Heart right ventricle (tissue), 16 donors: ENCODE measurements around the gene AGPAT4. TPM values are rescaled to one million over a fixed set of nuclear protein-coding genes. Genes with fewer than 3 reads are reported as not detected.

Experiments used
- ATAC-seq, 8 donors: fragments of 200-7000 bp; cut with Tn5 transposase; one replicate each; pipeline ENCODE4 v1.9.1; 2020; ENCODE audit warnings: mild to moderate bottlenecking in 8 of 8, moderate library complexity in 8 of 8, moderate number of reproducible peaks in 1 of 8
- DNase-seq, 2 donors: peaks; one replicate each; pipeline ENCODE4 v3.0.0-alpha.2; 2020
- H3K27ac ChIP-seq, 10 donors: fragments of 200-600 bp; sonication (generic) in 2 of 10; one replicate each; pipeline versions ENCODE4 v1.5.0 to v1.8.0; 2020 to 2022; ENCODE audit warnings: mild to moderate bottlenecking in 3 of 10
- H3K27me3 ChIP-seq, 7 donors: fragments of 200-600 bp; one replicate each; pipeline ENCODE4 v1.8.0; 2021 to 2022; ENCODE audit warnings: mild to moderate bottlenecking in 2 of 7
- H3K36me3 ChIP-seq, 9 donors: fragments of 200-600 bp; sonication (generic) in 1 of 9; one replicate each; pipeline versions ENCODE4 v1.5.0 to v1.8.0; 2020 to 2022; ENCODE audit warnings: mild to moderate bottlenecking in 2 of 9
- H3K4me1 ChIP-seq, 9 donors: fragments of 200-600 bp; sonication (generic) in 1 of 9; one replicate each; pipeline versions ENCODE4 v1.5.0 to v1.8.0; 2020 to 2022; ENCODE audit warnings: mild to moderate bottlenecking in 4 of 9
- H3K4me3 ChIP-seq, 10 donors: fragments of 200-600 bp; sonication (generic) in 2 of 10; one replicate each; pipeline versions ENCODE4 v1.5.0 to v1.8.0; 2020 to 2022; ENCODE audit warnings: mild to moderate bottlenecking in 7 of 10, moderate library complexity in 2 of 10
- H3K9me3 ChIP-seq, 11 donors: fragments of 200-600 bp in 10 of 11; sonication (generic) in 2 of 11; one replicate each; pipeline versions ENCODE4 v1.5.0 to v1.8.0; 2013 to 2022; ENCODE audit warnings: mild to moderate bottlenecking in 2 of 11, control low read depth in 1 of 11, moderate library complexity in 1 of 11
- CTCF ChIP-seq, 9 donors: fragments of 200-600 bp; sonication (generic) in 2 of 9; IDR thresholded peaks; one replicate each; pipeline versions ENCODE4 v1.5.0 to v1.8.0; 2021 to 2022; ENCODE audit warnings: antibody characterized with exemption in 9 of 9, mild to moderate bottlenecking in 5 of 9, moderate library complexity in 1 of 9
- WGBS, 2 donors: extraction: QIAGEN DNeasy Blood & Tissue Kit; methylation state at CpG; one replicate each; pipeline ENCODE4 v1.1.7; 2013; ENCODE audit warnings: inconsistent platforms in 1 of 2; 5-methylcytosine and 5-hydroxymethylcytosine counted together
- intact Hi-C, 10 donors: fragments of 100-400 bp; cut with DNase I; formaldehyde crosslinking; loops; one replicate each; pipeline versions ENCODE4 v1.11.1 to v1.14.2; 2022
- polyA plus RNA-seq, 2 donors: library from polyadenylated mRNA; stranded (reverse); fragments of 200-250 nt; gene quantifications; one replicate each; pipeline ENCODE4 v1.2.3, GENCODE V29; 2013
- total RNA-seq, 10 donors: library from RNA; stranded (reverse); fragmentation: NEBNext Ultra II Directional in 3 of 10; extraction: Animal tissue kit (Norgen Biotek cat#: 25700) in 3 of 10; gene quantifications; one replicate each; pipeline versions ENCODE4 v1.2.1 to v1.2.4, GENCODE V29; 2021 to 2023
- donor health status: Arrhythmogenic right ventricular cardiomyopathy.
- donor health status: ischemic (EF 13 %, LVEDD 7.1; RV severe dilation, severe dysfunction).
- donor health status: healthy with polysubstance abuse.
- donor health status: DM: no; HTN: yes; CAD: no.
- donor health status: DM: no; HTN: no; CAD: no.
- donor health status: ischemic (EF 25% LVEDD 6.9; RV normal size, moderate dysfunction).
- donor health status: ischemic (EF 25% LVEDD 5.7; RV mildly dilated, moderate dysfunction).
- donor health status: healthy.
- donor health status: DM: yes; HTN: yes; CAD: no.
- donor health status: Ischemic cardiomyopathy.
- donor health status: ischemic (EF 35%, LVEDD 5.7; RV mildly dilated, moderate dysfunction).
- donor health status: nonischemic (EF 11% LVEDD 7.7; RV severe dilation, severe dysfunction).
- donor health status: DM: yes; HTN: yes; CAD: no.
- donor health status: PGD.
- donor health status: ischemic (EF 29% LVEDD 5.4; RV normal size, mild dysfunction).
- donor health status: nonischemic (EF 23%, LVEDD 6.1; RV moderate dilation, normal function).

AGPAT4 gene
- total and polyA plus RNA-seq, 12 donors, result 1.2 to 3.8 (median 1.6) TPM

GRCh38 chr6:161272635-161273273, 1.1 kb downstream of the AGPAT4 start:
- Histone ChIP-seq H3K4me3 (peak overlapping the region in 9 of 10 donors; percentile 53 to 73 (median 68)), H3K36me3 (no peaks in the 10 kb centered on the region), H3K27ac (peak overlapping the region in 4 of 10 donors; percentile 55 to 84 (median 64)), H3K9me3 (no peaks in the 10 kb centered on the region), H3K27me3 (peaks cover 0 to 5% (median 0%) of the 10 kb centered on the region in 7 donors), H3K4me1 (peaks cover 0 to 20% (median 12%) of the 10 kb centered on the region in 9 donors)
- no peak for TF ChIP-seq CTCF (IDR thresholded peaks at IDR 0.05)
- 38 to 40% methylated on average over 11 of the region's 11 CpGs for WGBS, 2 donors
- intact Hi-C loops, result loop anchor here in 1 of 10 donors (10.0 kb wide), 1 partner anchor 278 kb away; the partner anchor contains the start of gene MAP3K4
- ATAC-seq, result no peak
- no peak for DNase-seq

GRCh38 chr6:161271343-161272030, 2.4 kb downstream of the AGPAT4 start:
- H3K4me3 ChIP-seq, result no peak overlapping the region
- peaks cover 0 to 20% (median 12%) of the 10 kb centered on the region in 9 donors for H3K4me1 ChIP-seq
- no peak for TF ChIP-seq CTCF (IDR thresholded peaks at IDR 0.05)
- no peaks in the 10 kb centered on the region for H3K36me3 ChIP-seq
- 78 to 81% methylated on average over 8 of the region's 8 CpGs for WGBS, 2 donors
- ATAC-seq, result no peak
- H3K9me3 ChIP-seq, result no peaks in the 10 kb centered on the region
- intact Hi-C loops, result loop anchor here in 1 of 10 donors (10.0 kb wide), 1 partner anchor 277 kb away; the partner anchor contains the start of gene MAP3K4
- H3K27ac ChIP-seq, result no peak overlapping the region
- DNase-seq, result no peak
- H3K27me3 ChIP-seq, result peaks cover 0 to 3% (median 0%) of the 10 kb centered on the region in 7 donors

GRCh38 chr6:161270116-161270515, 3.7 kb downstream of the AGPAT4 start:
- Histone ChIP-seq H3K4me1 (peaks cover 0 to 20% (median 12%) of the 10 kb centered on the region in 9 donors), H3K9me3 (no peaks in the 10 kb centered on the region), H3K36me3 (no peaks in the 10 kb centered on the region), H3K27ac (no peak overlapping the region), H3K27me3 (no peaks in the 10 kb centered on the region), H3K4me3 (no peak overlapping the region)
- intact Hi-C loops, result loop anchor here in 1 of 10 donors (10.0 kb wide), 1 partner anchor 275 kb away; the partner anchor contains the start of gene MAP3K4
- ATAC-seq (no peak), DNase-seq (no peak)
- no peak for TF ChIP-seq CTCF (IDR thresholded peaks at IDR 0.05)
- 86 to 95% methylated on average over 5 of the region's 5 CpGs for WGBS, 2 donors

GRCh38 chr6:161269310-161269709, 4.6 kb downstream of the AGPAT4 start:
- Histone ChIP-seq H3K27me3 (no peaks in the 10 kb centered on the region), H3K4me1 (peaks cover 0 to 16% (median 8%) of the 10 kb centered on the region in 9 donors), H3K4me3 (no peak overlapping the region), H3K36me3 (no peaks in the 10 kb centered on the region), H3K9me3 (no peaks in the 10 kb centered on the region), H3K27ac (no peak overlapping the region)
- WGBS, 2 donors, result 97 to 98% methylated on average over 6 of the region's 6 CpGs
- ATAC-seq (no peak), DNase-seq (no peak)
- intact Hi-C loops, result no loop called here
- no peak for TF ChIP-seq CTCF (IDR thresholded peaks at IDR 0.05)
